ENCODE data around the gene TOP2A.

TOP2A gene

DNA sequence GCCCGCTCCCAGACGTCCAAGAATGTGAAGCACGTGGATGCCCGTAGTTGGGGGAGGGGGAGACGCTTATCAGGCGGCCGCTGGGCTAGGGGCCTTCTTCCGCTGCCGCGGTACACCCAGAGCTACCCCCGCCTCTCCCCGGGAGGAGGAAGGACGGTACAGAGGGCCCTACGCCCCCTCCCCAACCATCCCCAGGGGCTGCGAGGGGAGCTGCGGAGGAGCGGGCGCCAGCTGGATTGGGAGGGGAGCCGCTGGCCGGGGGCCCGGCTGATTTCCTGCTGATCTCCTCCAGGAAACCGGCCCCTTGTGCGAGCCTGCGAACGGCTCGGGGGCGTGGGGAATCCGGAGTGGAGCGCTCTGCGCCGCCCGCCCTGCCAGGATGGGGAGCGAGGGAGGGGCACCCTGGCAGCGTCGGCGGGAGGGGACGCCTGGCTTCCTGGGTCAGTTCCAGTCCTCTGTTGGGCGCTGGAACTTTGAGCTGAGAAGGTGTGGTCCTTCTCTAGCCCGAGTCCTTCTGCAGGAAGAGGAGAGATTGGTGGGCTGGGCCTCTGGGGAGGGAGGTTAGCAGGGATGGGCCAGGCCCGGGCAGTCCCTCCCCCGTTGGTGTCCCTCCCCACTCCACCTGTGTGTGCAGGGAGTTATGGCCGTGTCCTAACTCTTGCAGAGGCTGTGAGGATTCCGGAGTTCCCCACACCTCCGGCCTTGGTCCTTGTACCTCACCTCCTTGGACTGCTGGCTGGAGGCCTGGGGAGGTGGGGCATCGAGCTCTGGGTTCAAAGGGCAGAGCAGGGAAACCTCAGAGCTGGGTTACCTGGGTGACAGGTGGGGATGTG, 72.3 kb downstream of the TOP2A start:
- DNase-seq = peak; percentile 88

- no peak for DNase-seq
Observed at GRCh38 chr17:40344421-40345160, 73.1 kb downstream of the TOP2A start.

DNA sequence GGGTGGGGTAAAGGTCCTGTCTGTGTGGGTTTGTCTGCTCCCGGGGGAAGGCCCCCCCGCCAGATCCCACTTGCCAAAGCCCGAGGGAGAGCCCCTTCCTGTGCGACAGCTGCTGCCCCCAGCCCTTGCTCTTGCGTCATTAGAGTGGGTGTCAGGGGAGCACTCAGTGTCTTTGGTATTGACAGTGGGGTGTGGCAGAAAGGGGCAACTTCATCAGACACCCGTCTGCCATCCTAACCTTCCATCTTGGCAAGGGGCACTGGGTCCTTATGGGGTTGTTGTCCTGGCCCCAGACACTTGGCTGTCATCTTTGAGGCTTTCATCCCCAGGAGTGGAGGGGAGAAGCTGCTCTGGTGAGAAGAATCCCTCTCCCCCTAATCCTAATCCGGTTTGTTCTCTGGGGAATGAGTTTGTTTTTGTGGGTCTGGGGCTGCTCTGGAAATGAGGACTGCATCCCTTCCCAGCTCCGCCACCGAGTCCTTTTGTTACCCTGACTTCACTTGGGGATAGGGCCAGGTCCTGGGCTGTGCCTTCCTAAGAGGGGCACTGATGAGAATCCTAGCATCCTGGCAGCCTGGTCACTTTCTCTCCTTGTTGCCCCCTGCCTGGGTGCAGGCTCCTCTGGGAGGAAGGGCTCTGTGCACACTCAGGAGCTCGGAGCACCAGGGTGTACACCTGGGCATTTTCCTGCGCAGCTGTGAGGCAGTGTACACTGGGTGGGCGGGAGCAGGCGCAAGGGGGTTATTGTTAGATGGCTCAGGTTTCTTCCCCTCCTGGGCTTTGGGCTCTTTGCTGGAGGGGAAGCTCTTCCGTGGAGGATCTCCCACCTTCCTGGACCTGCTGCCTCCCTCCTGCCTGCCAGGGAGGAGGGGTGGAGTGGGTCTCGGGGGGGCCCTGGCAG, 74.2 kb downstream of the TOP2A start:
- DNase-seq = no peak

DNA sequence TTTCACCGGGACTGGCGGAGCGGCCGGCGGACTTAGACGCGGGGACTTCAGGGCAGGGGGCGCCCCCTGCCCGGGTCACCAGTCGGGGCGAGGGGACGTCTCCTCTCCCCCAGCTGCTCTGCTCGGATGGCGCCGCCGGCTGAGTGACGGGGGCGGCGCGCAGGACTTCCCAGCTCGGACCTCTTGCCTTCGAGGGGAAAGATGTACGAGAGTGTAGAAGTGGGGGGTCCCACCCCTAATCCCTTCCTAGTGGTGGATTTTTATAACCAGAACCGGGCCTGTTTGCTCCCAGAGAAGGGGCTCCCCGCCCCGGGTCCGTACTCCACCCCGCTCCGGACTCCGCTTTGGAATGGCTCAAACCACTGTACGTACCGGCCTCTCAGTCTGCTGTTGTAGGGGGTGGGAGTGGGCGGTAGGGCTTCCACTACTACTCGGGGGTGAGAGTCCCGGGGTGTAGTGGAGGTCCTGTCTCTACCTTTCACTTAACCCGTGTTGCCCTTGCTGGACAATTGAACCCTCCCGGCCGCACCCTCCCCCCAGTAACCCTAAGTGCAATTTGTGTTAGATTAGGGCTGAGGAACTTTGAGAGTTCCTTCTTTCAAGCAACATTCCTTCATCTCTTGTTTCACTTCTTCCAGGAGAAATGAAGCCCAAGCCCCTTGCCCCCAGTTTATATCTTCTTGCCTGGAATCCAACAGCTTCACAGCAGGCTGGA, 75.0 kb downstream of the TOP2A start:
- no peak for DNase-seq

DNA sequence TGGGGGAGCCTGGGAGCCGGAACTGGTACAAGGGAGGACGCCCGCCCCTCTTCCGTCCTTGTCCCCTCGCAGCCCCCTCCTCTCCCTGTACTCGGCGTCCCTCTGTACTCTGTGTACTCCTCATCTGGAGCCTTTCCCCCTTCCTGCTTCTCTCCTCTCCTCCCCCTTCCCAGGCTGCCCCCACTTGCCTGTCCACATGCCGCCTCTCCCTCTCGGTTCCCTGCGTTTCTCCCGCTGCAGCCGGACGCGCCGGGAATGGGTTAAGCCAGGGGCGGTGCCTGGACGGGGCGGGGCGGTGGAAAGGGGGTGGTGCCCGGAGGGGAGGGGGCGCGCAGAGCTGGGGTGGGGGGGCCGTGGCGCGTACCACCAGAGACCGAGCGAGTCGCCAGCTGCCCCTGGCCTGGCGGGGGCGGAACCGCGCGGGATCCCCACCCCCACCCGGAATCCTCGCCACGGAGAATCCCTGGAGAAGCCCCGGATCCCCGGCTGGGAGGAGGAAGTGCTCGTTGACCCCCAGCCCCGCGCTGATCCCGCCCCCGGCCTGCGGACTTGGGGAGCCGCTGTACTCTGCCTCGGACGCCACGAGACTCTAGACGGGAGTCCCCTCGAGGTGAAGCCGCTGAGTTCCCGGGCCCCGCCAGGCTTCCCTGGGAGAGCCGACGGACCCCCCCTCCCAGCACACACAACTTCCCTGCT, 75.7 kb downstream of the TOP2A start:
- DNase-seq = peak; percentile 69

GRCh38 chr17:40340880-40341807, 76.6 kb downstream of the TOP2A start:
- peak; percentile 70 for DNase-seq

GRCh38 chr17:40340327-40340726, 77.4 kb downstream of the TOP2A start:
- DNase-seq = no peak

DNA sequence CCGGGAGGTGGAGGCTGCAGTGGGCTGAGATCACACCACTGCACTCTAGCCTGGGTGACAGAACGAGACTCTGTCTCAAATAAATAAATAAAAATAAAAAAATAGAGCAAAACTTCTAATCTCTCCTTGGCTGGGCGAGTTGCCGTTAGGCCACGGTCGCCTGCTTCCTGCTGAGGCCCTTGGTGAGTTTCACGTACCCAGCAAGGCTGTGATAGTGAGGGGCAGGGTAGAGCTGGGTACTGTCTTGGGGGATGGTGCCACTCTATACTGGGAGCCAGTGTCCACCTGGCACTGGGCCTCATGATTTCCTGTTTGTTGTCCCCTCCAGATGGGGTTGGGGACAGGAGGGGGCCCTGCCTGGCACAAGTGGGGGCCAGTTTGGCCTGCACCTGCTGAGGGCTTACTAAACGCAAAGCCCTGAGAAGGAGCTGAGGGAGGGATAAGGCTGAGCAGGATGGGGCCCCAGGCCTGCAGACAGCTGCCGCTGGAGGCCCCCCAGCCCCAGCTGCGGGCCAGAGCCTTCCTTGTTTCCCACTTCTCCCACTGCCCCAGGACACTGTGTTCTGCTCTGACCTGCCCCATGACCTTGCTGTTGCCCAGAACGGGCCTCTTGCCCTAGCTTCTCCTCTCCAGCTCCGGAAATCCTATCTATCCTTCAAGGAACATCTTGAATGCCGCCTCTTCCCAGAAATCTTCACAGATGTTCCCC, 78.6 kb downstream of the TOP2A start:
- no peak for DNase-seq

All from fibroblast of skin of right biceps (primary cell).